ENCODE results near the gene IFNA14.
"Not testable (repeated sequence)": the region's sequence is repeated elsewhere in the genome, so short reads cannot be mapped to it uniquely, and the experiment has no call there.

IFNA14 gene

GRCh38 chr9:21205204-21205603 lies 34.6 kb downstream of the IFNA14 start:
- no peaks in the 10 kb centered on the region for H3K9me3 ChIP-seq (ENCODE audit: low read length)

GRCh38 chr9:21202105-21202504 lies 37.7 kb downstream of the IFNA14 start, which contains the start of gene IFNA7:
Gene IFNA7 (minus strand): TSS chr9:21202205. CDS start chr9:21202165, 40 bp downstream.
- not testable (repeated sequence) for H3K36me3 ChIP-seq (ENCODE audit: insufficient read depth, low read length); H3K9me3 ChIP-seq (ENCODE audit: low read length); H3K9me2 ChIP-seq (ENCODE audit: low read depth, low read length); H4K20me1 ChIP-seq (ENCODE audit: insufficient read depth, low read length); H3F3A ChIP-seq (ENCODE audit: insufficient read depth, low read length); H3K79me2 ChIP-seq (ENCODE audit: insufficient read depth, low read length); H3K4me1 ChIP-seq (ENCODE audit: insufficient read depth, low read length, severe bottlenecking); H3K4me2 ChIP-seq (ENCODE audit: low read length); H3K9ac ChIP-seq (ENCODE audit: low read length); H3K4me3 ChIP-seq (ENCODE audit: low read depth, low read length, poor library complexity, severe bottlenecking); H2AFZ ChIP-seq (ENCODE audit: low read length); H3K27ac ChIP-seq (ENCODE audit: low read depth, low read length, poor library complexity, severe bottlenecking); H3K27me3 ChIP-seq (ENCODE audit: insufficient read depth, low read length)

More at GRCh38 chr9:21205204-21205603, 34.6 kb downstream of the IFNA14 start:
- no peak overlapping the region for H3K9ac ChIP-seq (ENCODE audit: low read length)
- H3K9me2 ChIP-seq (ENCODE audit: low read depth, low read length): no peaks in the 10 kb centered on the region
- no peak overlapping the region for H3K4me2 ChIP-seq (ENCODE audit: low read length)
- H4K20me1 ChIP-seq (ENCODE audit: insufficient read depth, low read length): no peaks in the 10 kb centered on the region
- no peaks in the 10 kb centered on the region for H3K4me1 ChIP-seq (ENCODE audit: insufficient read depth, low read length, severe bottlenecking)
- H3K36me3 ChIP-seq (ENCODE audit: insufficient read depth, low read length): no peaks in the 10 kb centered on the region
- H3K27ac ChIP-seq (ENCODE audit: low read depth, low read length, poor library complexity, severe bottlenecking): no peak overlapping the region
- H2AFZ ChIP-seq (ENCODE audit: low read length): no peak overlapping the region
- TF ChIP-seq EZH2 (IDR thresholded peaks at IDR 0.05; ENCODE audit: borderline replicate concordance, low read length) (no peak), CTCF (IDR thresholded peaks at IDR 0.05; ENCODE audit: low read length) (no peak)
- no peaks in the 10 kb centered on the region for H3F3A ChIP-seq (ENCODE audit: insufficient read depth, low read length)
- H3K27me3 ChIP-seq (ENCODE audit: insufficient read depth, low read length): no peaks in the 10 kb centered on the region
- no peak overlapping the region for H3K4me3 ChIP-seq (ENCODE audit: low read depth, low read length, poor library complexity, severe bottlenecking)
- no peaks in the 10 kb centered on the region for H3K79me2 ChIP-seq (ENCODE audit: insufficient read depth, low read length)

- H3K4me2 ChIP-seq (ENCODE audit: low read length); H3K27me3 ChIP-seq (ENCODE audit: insufficient read depth, low read length); H3K4me1 ChIP-seq (ENCODE audit: insufficient read depth, low read length, severe bottlenecking); H3K79me2 ChIP-seq (ENCODE audit: insufficient read depth, low read length); H3F3A ChIP-seq (ENCODE audit: insufficient read depth, low read length); H4K20me1 ChIP-seq (ENCODE audit: insufficient read depth, low read length); H3K27ac ChIP-seq (ENCODE audit: low read depth, low read length, poor library complexity, severe bottlenecking); H3K9me2 ChIP-seq (ENCODE audit: low read depth, low read length); H3K9me3 ChIP-seq (ENCODE audit: low read length); H3K4me3 ChIP-seq (ENCODE audit: low read depth, low read length, poor library complexity, severe bottlenecking); H2AFZ ChIP-seq (ENCODE audit: low read length); H3K9ac ChIP-seq (ENCODE audit: low read length); H3K36me3 ChIP-seq (ENCODE audit: insufficient read depth, low read length): not testable (repeated sequence)
- TF ChIP-seq CTCF (IDR thresholded peaks at IDR 0.05; ENCODE audit: low read length): peak; percentile 57
Observed at GRCh38 chr9:21194867-21195776, 44.7 kb downstream of the IFNA14 start.

All from OCI-LY1 (cell line).